Tibial nerve (tissue), 4 donors: ENCODE measurements around the gene NUP133.

Source experiments
- CTCF ChIP-seq, 5 experiments: fragments of 200-600 bp in 3 of 5; fragments of 450-650 bp in 2 of 5; sonication (generic) in 3 of 5; IDR thresholded peaks; one replicate each; pipeline ENCODE4 v1.5.1; 2016 to 2019; ENCODE audit warnings: antibody characterized with exemption in 5 of 5, mild to moderate bottlenecking in 3 of 5, moderate library complexity in 2 of 5
- EP300 ChIP-seq, 2 donors: sonication (generic); formaldehyde crosslinking; IDR thresholded peaks; one replicate each; pipeline ENCODE4 v1.6.1; 2017; ENCODE audit warnings: antibody characterized with exemption in 2 of 2, mild to moderate bottlenecking in 1 of 2
- POLR2A ChIP-seq, 2 donors: fragments of 450-650 bp; IDR thresholded peaks; one replicate each; pipeline ENCODE4 v1.6.1; 2017; ENCODE audit warnings: antibody characterized with exemption in 2 of 2, mild to moderate bottlenecking in 2 of 2, moderate library complexity in 2 of 2

- TF ChIP-seq CTCF (IDR thresholded peaks at IDR 0.05) (no peak), EP300 (IDR thresholded peaks at IDR 0.05) (no peak), POLR2A (IDR thresholded peaks at IDR 0.05) (no peak)
Observed at GRCh38 chr1:229464672-229465071, 43.5 kb downstream of the NUP133 start.
